Loucy (cell line): ENCODE measurements around the gene SMARCAL1.

Experiments used
- EZH2phosphoT487 ChIP-seq: fragments of 200-600 bp; IDR thresholded peaks from 2 replicates; pipeline ENCODE4 v1.6.1; 2018; ENCODE audit warnings: antibody characterized with exemption, mild to moderate bottlenecking, moderate library complexity, borderline replicate concordance
- TF ChIP-seq, protein P1 (sequence below): fragments of 200-600 bp; sonication (generic); conservative IDR thresholded peaks from 2 replicates; pipeline ENCODE4 v1.5.1; 2014; ENCODE audit warnings: mild to moderate bottlenecking, antibody characterized with exemption, low read length

DNA sequence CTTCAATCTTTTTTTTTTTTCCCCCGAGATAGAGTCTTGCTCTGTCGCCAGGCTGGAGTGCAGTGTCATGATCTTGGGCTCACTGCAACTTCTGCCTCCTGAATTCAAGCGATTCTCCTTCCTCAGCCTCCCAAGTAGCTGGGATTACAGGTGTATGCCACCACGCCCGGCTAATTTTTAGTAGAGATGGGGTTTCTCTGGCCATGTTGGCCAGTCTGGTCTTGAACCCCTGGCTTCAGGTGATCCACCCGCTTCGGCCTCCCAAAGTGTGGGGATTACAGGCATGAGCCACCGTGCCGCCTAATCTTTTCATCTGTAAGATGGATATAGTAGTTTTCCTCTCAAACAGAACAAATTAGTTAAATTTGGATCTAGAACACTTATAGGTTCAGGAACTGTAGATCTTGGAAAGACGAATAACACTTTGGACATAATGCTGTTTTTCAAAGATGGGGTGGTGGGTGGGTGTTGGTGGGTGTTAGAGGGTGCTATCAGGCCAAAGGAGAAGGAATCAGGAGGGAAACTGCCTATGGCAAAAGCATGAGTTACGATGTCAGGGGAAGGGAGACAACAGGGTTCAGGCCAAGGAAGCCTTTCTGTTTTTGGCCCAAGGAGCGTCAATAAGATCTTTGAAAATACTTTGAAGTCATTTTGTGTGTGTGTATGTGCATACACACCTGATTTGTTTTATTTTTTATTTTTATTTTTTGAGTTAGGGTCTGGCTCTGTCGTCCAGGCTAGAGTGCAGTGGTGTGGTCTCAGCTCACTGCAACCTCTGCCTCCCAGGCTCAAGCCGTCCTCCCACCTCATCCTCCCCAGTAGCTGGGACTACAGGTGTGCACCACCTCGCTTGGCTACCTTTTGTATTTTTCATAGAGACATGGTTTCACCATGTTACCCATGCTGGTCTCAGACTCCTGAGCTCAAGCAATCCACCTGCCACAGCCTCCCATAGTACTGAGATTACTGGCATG, 93.1 kb downstream of the SMARCAL1 start:
- TF ChIP-seq, protein P1, sequence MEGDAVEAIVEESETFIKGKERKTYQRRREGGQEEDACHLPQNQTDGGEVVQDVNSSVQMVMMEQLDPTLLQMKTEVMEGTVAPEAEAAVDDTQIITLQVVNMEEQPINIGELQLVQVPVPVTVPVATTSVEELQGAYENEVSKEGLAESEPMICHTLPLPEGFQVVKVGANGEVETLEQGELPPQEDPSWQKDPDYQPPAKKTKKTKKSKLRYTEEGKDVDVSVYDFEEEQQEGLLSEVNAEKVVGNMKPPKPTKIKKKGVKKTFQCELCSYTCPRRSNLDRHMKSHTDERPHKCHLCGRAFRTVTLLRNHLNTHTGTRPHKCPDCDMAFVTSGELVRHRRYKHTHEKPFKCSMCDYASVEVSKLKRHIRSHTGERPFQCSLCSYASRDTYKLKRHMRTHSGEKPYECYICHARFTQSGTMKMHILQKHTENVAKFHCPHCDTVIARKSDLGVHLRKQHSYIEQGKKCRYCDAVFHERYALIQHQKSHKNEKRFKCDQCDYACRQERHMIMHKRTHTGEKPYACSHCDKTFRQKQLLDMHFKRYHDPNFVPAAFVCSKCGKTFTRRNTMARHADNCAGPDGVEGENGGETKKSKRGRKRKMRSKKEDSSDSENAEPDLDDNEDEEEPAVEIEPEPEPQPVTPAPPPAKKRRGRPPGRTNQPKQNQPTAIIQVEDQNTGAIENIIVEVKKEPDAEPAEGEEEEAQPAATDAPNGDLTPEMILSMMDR: no peak
- TF ChIP-seq EZH2phosphoT487: no peak
